WTC11 (cell line): ENCODE results near the gene SEPTIN8.

Source experiments
- ESRRA ChIP-seq: sonication (generic); formaldehyde crosslinking; IDR thresholded peaks from 2 replicates; pipeline ENCODE4 v1.8.1; 2022; ENCODE audit warnings: mild to moderate bottlenecking, missing genetic modification reagents, borderline replicate concordance
- JUN ChIP-seq: sonication (generic); formaldehyde crosslinking; IDR thresholded peaks from 2 replicates; pipeline ENCODE4 v1.8.0; 2023; ENCODE audit warnings: mild to moderate bottlenecking, missing genetic modification reagents
- NR1H2 ChIP-seq: sonication (generic); formaldehyde crosslinking; IDR thresholded peaks from 2 replicates; pipeline ENCODE4 v1.9.0; 2021; ENCODE audit warnings: mild to moderate bottlenecking, moderate library complexity, missing genetic modification reagents
- ZNF232 ChIP-seq: sonication (generic); formaldehyde crosslinking; IDR thresholded peaks from 2 replicates; pipeline ENCODE4 v1.8.0; 2022; ENCODE audit warnings: mild to moderate bottlenecking, missing genetic modification reagents
- ZNF423 ChIP-seq: fragments of 250-450 bp; sonication (Bioruptor Pico); IDR thresholded peaks from 2 replicates; pipeline ENCODE4 v2.1.2; 2022; ENCODE audit warnings: mild to moderate bottlenecking, moderate library complexity
- TF ChIP-seq, protein P1 (sequence below): fragments of 200-600 bp; IDR thresholded peaks from 2 replicates; pipeline ENCODE4 v1.8.0; 2022; ENCODE audit warnings: antibody characterized with exemption
- TF ChIP-seq, protein P2 (sequence below): sonication (generic); formaldehyde crosslinking; IDR thresholded peaks from 2 replicates; pipeline ENCODE4 v1.8.1; 2023; ENCODE audit warnings: mild to moderate bottlenecking, moderate library complexity, missing genetic modification reagents

DNA sequence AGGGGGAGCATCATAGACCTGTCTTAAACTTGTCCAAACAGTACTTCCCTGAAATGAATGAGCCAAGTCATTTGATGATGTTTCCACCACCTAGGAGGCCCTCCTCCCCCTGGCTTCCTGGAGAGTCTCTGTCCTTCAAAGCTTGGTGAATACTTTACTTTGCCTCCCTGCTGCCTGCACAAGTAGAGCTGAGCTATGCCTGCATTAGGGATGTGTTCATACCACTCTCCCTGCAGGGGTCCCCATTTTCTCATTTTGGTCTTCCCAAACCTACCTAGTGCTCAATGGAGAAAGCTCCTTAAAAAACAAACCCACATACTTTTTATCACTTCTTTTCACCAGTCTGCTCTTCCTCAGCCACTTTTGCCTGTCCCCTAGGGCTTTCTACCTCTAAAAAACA lies 22.1 kb downstream of the SEPTIN8 start:
- TF ChIP-seq, protein P1, sequence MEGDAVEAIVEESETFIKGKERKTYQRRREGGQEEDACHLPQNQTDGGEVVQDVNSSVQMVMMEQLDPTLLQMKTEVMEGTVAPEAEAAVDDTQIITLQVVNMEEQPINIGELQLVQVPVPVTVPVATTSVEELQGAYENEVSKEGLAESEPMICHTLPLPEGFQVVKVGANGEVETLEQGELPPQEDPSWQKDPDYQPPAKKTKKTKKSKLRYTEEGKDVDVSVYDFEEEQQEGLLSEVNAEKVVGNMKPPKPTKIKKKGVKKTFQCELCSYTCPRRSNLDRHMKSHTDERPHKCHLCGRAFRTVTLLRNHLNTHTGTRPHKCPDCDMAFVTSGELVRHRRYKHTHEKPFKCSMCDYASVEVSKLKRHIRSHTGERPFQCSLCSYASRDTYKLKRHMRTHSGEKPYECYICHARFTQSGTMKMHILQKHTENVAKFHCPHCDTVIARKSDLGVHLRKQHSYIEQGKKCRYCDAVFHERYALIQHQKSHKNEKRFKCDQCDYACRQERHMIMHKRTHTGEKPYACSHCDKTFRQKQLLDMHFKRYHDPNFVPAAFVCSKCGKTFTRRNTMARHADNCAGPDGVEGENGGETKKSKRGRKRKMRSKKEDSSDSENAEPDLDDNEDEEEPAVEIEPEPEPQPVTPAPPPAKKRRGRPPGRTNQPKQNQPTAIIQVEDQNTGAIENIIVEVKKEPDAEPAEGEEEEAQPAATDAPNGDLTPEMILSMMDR = no peak
- TF ChIP-seq ZNF232 (CRISPR knock-in tag) (no peak), ESRRA (CRISPR knock-in tag) (no peak), NR1H2 (CRISPR knock-in tag) (no peak), JUN (CRISPR knock-in tag) (no peak), ZNF423 (CRISPR knock-in tag) (peak; percentile 60; the same call in 1 of the 2 replicates)
- TF ChIP-seq, protein P2, sequence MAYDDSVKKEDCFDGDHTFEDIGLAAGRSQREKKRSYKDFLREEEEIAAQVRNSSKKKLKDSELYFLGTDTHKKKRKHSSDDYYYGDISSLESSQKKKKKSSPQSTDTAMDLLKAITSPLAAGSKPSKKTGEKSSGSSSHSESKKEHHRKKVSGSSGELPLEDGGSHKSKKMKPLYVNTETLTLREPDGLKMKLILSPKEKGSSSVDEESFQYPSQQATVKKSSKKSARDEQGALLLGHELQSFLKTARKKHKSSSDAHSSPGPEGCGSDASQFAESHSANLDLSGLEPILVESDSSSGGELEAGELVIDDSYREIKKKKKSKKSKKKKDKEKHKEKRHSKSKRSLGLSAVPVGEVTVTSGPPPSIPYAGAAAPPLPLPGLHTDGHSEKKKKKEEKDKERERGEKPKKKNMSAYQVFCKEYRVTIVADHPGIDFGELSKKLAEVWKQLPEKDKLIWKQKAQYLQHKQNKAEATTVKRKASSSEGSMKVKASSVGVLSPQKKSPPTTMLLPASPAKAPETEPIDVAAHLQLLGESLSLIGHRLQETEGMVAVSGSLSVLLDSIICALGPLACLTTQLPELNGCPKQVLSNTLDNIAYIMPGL (CRISPR knock-in tag) = no peak
